Left hindlimb (tissue), 1 donor: ENCODE results near the gene LOXL3.
A peak's percentile ranks its signal among the peaks of the same experiment; 100 is the strongest.

Experiments
- DNase-seq: peaks from one replicate; pipeline ENCODE4 v3.0.0-alpha.2; 2018

Gene LOXL3

DNA sequence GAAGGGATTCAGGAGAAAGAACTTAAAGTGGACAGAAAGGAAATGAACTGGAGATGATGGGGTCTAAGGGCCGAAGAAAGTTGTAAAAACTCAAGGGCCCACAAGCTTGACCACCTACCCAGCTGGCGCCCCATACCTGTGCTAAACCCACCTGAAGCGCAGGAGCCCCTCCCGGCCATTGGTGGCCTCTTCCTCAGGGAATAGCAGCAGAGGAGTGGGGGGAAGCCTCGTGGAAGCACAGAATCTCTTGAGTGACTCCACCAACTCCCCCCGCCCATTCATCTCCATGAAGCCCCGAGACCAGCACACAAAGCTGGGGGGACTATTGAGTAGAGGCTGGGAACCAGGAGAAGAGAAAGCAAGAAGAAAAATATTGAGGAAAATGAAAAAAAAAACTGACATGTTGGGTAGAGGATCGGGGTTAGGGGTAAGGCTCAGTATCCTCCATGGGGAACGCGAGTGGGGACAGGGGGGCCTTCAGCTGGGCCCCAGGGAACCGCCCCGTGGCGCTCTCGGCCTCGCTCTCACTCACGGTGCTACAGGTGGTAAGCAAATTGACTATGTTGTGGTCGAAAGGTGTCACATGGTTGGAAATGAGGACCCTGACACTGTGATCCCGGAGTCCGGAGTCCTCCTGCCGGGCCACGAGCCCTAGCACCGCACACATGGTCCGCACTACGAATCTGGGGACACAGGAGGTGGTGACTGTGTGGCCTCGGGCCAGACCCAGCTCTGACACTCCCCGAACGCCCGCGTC is 25.0 kb downstream of the LOXL3 start:
- no peak for DNase-seq

- DNase-seq = no peak
Observed at GRCh38 chr2:74527741-74528140, 26.0 kb downstream of the LOXL3 start.

DNA sequence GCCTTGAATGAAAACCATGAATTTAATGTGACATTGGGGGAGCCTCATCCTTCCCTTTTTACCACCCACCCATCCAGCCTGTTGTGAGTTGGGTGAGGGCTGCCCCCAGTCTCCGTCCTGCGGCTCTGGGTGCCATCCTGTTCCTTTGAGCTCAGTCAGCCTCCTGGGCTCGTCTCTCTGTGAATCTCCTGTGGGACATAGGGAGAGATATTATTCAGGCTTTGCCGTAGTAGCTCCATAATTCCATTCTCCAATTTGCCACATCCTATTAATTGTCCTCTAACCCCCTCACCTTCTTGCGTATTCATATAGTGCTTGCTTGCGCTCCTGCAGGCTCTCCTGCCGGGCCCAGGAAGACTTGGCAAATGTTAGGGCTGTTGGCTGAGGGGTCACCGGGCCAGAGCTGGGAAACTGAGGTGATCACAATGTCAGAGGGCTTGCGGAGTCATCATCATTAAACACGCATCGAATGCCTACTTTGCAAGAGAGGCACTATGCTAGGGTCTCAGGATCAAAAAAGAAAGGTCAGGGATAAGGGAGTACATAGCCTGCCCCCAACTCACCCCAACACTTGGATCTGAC is 27.0 kb downstream of the LOXL3 start:
- no peak for DNase-seq

DNA sequence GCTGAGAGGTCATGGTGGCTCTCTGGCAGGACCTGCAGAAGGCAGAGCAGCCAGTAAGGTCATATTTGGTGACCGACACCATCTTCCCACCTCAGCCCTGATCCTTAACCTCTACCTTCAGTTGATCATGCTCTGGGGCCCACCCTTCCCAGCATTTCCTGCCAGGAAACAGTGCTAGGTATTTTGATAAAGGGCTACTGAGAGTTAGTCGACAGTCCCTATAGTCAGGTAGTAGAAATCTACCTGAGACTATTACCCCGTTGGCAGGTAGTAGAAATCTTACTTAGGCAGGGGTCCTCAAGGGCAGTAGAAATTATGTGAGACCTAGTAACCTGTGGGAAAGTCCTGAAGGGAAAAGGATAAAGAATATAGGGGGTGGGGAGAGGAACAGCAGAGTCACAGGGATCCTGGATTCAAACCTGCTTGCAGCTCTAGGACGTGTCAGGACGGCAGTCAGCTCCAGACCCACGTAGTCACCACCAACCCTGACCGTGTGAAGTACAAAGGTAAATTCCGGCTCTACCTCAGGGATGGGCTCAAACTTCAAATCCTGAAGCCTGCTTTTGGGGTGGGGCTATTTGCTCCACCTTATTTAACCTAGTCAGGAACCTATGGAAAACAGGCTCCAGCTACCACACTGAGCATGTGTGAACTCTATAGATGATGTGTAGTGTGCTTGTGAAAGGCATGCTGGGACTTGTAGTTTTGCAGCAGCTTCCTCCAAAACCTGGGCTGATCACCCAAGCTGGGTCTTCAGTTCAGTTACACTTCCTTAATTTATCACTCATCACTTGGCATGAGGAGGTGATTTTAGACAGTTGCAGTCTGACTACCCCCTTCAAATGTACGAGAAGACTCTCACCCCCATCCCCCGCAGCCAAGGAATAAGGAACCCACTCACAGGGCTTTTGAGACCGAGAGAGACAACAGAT is 27.8 kb downstream of the LOXL3 start, which contains the start of gene DQX1:
Gene DQX1 (minus strand): TSS at position 515 of the 932 bp plus-strand sequence. CDS start 502 bp downstream, at position 13.
- no peak for DNase-seq

- no peak for DNase-seq
Observed at GRCh38 chr2:74524955-74525716, 28.6 kb downstream of the LOXL3 start.

GRCh38 chr2:74524005-74524404 is 29.7 kb downstream of the LOXL3 start:
- DNase-seq = no peak

DNA sequence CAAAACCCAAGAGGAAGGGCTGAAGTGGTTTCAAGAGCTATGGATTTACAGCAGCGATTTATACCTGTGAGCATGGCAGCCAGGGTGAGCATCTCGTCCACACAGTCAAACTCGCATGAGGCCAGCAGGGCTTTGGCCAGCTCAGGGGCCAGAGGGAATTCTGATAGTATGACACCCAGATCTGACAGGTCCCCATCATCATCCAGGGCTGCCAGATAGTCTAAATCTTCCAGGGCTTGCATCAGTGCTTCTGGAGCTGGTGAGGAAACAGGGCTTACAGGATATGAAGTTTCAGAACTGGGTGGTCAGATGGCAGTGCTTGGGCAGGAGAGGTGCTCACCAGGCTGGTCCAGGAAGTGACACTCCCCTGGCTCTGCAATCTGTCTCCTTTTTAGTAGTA is 31.2 kb downstream of the LOXL3 start:
- no peak for DNase-seq

GRCh38 chr2:74516650-74517049 is 37.1 kb downstream of the LOXL3 start:
- DNase-seq = no peak

DNA sequence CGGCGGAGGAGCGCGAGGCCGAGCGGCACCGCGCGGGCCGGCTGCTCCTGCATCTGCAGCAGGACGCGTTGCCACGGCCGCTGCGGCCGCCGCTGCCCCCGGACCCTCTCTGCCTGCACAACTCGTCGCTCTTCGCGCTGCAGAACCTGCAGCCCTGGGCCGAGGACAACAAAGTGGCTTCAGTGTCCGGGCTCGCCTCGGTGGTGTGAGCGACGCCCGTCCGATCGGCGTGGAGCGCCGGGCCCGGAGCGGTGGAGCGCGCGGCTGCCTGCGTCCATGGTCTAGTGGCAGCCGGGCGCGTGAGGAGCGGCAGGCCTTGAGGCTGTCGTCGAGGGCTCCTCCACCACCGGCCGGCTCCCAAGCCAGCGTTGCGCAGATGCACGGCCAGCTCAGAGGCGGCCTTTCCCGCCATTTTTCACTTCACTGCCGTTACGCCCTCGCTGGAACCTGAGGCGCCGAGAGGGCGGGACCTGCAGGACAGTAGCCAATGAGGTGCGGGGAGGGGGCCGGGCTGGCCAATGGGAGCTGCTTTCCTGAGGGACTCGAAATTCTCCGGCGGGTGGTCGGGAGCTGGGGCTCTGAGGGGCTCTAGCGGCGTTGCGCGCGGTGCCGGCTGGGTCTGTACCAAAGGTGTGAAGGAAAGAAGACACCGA is 37.6 kb downstream of the LOXL3 start:
- DNase-seq = peak; percentile 79

DNA sequence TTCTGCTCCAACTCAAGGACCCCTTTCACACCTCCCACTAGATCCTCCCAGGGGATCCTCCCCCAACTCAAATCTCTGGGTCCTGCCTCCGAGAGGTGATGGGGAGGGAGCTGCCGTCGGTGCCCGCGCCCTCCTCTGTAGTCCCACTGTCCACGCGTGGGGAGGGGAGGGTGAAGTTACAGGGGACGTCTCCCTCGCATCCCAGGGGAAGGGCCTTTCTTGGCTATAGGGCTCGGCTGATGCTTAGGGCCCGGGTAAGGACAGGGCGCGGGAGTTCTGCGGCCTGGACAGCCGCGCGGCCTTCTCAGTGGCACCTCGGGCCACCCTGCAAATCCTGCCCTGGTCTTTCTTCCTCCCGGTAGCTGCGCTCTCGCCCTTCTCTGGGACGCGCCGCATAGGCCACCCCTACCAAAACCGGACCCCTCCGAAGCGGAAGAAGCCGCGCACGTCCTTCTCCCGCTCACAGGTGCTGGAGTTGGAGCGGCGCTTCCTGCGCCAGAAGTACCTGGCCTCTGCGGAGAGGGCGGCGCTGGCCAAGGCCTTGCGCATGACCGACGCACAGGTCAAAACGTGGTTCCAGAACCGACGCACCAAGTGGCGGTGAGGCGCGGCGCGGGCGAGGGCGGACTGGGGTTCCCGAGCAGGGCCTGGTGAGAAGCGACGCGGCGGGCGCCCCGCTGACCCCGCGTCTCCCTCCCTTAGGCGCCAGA is 38.3 kb downstream of the LOXL3 start:
- no peak for DNase-seq

GRCh38 chr2:74514368-74515270 is 39.1 kb downstream of the LOXL3 start, which contains the start of gene TLX2:
Gene TLX2, plus strand, starts transcription at chr2:74514450. Its CDS starts 357 bp downstream, at chr2:74514807.
- no peak for DNase-seq

GRCh38 chr2:74513605-74514367 is 40.0 kb downstream of the LOXL3 start:
- no peak for DNase-seq

DNA sequence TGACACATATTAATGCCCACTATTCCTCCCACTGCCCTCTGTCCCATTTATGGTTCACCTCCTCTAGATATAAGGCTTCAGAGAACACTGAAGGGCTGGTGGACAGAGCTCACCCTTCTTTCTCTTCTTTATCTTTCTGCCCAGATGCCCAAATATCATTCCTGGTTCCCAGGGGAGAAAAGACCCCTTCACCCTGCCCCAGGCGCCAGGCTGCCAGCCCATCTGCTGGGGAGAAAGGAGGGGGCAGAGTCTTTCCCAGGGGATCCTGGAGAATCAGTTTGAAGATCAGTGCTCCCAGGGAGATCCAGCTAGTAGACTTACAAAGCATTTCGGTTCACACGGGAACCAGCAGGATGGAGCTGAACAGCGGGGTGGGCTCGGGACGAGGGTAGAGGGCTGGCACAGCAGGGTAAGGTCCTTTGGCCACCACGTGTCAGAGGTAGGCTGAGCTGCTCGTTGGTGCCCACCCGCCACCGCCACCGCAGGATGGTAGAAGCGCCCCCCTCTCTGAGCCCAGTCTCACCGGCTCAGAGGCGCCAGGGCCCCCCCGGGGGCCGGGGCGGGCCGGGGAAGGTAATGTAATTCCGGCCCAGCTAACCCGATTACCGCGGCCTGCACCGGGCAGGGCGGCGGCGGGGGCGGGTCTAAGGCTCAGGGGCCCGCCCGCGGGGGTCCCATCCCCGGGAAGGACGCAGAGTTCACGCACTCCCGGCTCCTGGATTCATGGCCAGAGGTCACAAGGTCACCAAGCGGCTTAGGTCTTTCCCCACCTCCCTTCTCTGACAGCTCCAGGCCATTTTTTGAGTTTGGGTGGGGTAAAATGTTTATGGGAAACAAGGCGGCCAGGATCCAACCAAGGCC is 40.8 kb downstream of the LOXL3 start:
- no peak for DNase-seq

GRCh38 chr2:74511104-74511989 is 42.4 kb downstream of the LOXL3 start:
- no peak for DNase-seq

DNA sequence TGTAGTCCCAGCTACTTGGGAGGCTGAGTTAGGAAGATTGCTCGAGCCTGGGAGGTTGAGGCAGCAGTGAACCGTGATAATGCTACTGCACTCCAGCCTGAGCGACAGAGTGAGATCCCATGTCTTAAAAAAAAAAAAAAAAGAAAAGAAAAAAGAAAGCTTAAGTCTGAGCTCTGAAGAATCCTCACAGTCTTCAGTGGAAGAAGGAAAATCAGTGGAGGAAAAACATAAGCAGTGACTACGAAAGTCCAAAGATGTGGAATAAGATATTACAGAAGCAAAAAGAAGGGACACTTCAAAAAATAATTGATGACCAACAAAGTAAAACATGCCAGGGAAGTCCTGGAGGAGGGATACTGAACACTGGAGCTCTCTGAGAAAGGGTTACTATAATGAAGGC is 43.5 kb downstream of the LOXL3 start:
- DNase-seq = no peak

DNA sequence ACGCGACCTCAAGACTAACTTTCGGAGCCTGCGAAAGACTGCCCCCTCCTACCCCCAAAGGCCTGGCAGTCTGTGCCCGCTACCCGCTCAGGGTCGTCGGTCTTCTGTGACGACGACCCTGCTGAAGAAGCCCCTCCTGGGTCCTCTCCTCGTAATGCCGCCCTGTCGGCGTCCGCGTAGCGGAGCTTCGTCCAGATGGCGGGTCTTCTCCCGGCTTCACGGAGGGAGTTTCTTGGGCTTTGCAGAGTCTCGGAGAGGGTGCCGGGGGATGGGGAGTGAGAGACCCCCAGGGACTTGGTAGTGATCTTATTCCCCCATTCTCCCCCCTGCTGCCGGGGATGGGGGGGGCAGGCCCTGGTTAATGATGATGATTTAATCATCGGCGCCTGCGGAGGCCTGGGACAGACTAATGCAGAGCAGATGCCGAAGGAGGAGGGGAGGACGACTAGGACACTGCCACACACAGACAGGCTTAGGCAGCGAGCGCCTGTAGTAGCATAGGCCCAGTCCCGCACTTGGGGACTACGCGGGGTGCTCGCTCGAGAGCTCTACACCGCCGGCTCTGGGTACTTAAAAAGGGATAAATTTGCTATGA is 45.7 kb downstream of the LOXL3 start:
- peak; percentile 67 for DNase-seq
